GM10248 (cell line): ENCODE measurements around the gene MARCHF10.
"Not testable (repeated sequence)": the region's sequence is repeated elsewhere in the genome, so short reads cannot be mapped to it uniquely, and the experiment has no call there.

Source experiments
- CTCF ChIA-PET: fragments of 300-600 bp; sonication (Branson Sonifier 250); formaldehyde crosslinking; extraction: SDS; loops from one replicate; lab custom pipeline; 2021; ENCODE audit warnings: antibody characterized with exemption; lab: Yijun Ruan, JAX
- POLR2A ChIA-PET: fragments of 350-650 bp; sonication (Branson Sonifier 250); formaldehyde crosslinking; extraction: SDS; loops from one replicate; lab custom pipeline; 2020; ENCODE audit warnings: antibody characterized with exemption; lab: Yijun Ruan, JAX
- DNase-seq: peaks from one replicate; pipeline ENCODE4 v3.0.0; 2012; ENCODE audit errors: extremely low spot score
- TF ChIP-seq, protein P1 (sequence below): IDR thresholded peaks from 2 replicates; pipeline ENCODE4 v1.5.1; 2012; ENCODE audit warnings: mild to moderate bottlenecking, low read depth; ENCODE audit errors: extremely low read depth, missing control alignments, control extremely low read depth

MARCHF10 gene

DNA sequence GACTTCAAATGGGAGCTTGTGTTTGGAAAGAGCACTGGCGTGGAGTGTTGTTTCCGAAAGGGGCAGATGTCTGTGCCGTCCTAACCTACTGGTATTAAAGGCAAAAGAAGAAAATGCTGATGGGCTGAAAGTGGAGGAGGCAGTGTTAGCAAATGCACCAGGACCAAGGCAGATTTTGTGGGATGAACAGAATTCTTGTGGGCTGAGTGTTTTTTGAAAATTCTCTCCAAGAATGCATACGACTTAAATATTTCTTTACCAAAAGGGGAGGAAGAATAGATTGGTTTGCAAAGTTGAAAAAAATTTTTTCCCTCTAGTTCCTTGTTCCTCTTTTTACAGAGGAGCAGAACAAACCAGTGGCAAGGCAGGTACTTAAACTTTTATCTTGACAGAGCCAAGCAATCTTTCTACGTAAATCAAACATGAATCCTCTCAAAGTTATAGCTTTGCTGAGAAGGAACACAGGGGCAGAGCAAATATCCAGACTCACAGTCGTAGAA lies 16.8 kb downstream of the MARCHF10 start:
- ChIA-PET POLR2A (no interaction called here), CTCF (no interaction called here)
- TF ChIP-seq, protein P1, sequence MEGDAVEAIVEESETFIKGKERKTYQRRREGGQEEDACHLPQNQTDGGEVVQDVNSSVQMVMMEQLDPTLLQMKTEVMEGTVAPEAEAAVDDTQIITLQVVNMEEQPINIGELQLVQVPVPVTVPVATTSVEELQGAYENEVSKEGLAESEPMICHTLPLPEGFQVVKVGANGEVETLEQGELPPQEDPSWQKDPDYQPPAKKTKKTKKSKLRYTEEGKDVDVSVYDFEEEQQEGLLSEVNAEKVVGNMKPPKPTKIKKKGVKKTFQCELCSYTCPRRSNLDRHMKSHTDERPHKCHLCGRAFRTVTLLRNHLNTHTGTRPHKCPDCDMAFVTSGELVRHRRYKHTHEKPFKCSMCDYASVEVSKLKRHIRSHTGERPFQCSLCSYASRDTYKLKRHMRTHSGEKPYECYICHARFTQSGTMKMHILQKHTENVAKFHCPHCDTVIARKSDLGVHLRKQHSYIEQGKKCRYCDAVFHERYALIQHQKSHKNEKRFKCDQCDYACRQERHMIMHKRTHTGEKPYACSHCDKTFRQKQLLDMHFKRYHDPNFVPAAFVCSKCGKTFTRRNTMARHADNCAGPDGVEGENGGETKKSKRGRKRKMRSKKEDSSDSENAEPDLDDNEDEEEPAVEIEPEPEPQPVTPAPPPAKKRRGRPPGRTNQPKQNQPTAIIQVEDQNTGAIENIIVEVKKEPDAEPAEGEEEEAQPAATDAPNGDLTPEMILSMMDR = no peak
- DNase-seq = no peak

GRCh38 chr17:62790564-62790986 lies 17.5 kb downstream of the MARCHF10 start:
- CTCF ChIA-PET = no interaction called here
- POLR2A ChIA-PET = no interaction called here
- no peak for DNase-seq
- TF ChIP-seq, protein P1 = no peak

- ChIA-PET CTCF (no interaction called here), POLR2A (no interaction called here)
- no peak for DNase-seq
- TF ChIP-seq, protein P1 = no peak
These were observed 20.7 kb downstream of the MARCHF10 start for GRCh38 chr17:62787366-62787765.

DNA sequence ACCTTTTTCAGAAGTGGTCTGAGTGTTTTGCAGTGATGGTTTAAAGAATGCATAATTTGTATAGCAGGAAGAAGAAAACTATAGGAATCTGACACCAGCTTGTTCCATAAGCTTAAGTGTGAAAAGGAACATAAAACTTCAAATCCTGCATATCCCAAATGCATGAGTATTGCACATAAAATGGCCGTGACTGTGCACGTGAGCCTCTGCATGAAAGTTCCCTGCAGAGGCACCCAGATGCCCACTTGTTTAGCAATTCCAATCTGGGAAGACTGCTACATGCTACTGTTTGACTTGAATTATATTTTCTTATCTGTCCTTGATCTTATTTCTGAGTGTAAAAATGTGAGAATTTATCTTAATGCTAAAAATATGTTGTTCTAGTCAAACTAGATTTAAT lies 21.5 kb downstream of the MARCHF10 start:
- DNase-seq = no peak
- POLR2A ChIA-PET = no interaction called here
- CTCF ChIA-PET = no interaction called here
- TF ChIP-seq, protein P1 = no peak

DNA sequence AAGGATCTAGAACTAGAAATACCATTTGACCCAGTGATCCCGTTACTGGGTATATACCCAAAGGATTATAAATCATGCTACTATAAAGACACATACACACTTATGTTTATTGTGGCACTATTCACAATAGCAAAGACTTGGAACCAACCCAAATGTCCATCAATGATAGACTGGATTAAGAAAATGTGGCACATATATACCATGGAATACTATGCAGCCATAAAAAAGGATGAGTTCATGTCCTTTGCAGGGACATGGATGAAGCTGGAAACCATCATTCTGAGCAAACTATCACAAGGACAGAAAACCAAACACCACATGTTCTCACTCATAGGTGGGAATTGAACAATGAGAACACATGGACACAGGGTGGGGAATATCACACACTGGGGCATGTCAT lies 22.1 kb downstream of the MARCHF10 start:
- POLR2A ChIA-PET, CTCF ChIA-PET, DNase-seq: not testable (repeated sequence)

- DNase-seq = no peak
- ChIA-PET POLR2A (no interaction called here), CTCF (no interaction called here)
- TF ChIP-seq, protein P1 = no peak
These were observed 25.3 kb downstream of the MARCHF10 start for GRCh38 chr17:62782730-62783270.

DNA sequence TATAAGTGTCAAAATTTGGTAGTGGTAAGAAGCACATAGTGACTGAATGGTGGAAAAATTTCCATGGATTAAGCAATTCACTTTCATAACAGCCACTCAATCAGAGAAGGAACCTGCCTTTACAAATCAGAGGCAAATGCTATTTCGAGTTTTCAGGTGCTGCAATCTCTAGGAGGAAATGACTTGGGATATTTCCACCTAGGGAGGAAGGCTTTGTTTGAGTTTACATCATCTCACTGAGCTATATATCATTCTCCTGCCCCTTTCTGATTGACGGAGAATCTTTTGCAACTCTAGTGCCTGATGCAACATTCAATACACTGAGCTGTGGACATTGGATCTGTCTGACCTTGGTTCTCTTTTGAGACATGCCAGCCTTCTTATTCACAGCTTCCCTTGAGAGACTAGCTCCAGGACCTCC lies 26.3 kb downstream of the MARCHF10 start:
- no peak for DNase-seq
- CTCF ChIA-PET = no interaction called here
- TF ChIP-seq, protein P1 = no peak
- POLR2A ChIA-PET = no interaction called here
